IMR-90 (cell line): ENCODE data around the gene ATP9B.

ENCODE experiments used
- BHLHE40 ChIP-seq: fragments of 150-350 bp; IDR thresholded peaks from 2 replicates; pipeline ENCODE4 v1.6.1; 2016; ENCODE audit warnings: mild to moderate bottlenecking, low read depth, low read length
- CHD1 ChIP-seq: IDR thresholded peaks from 2 replicates; pipeline ENCODE4 v1.6.1; 2012; ENCODE audit warnings: low read depth, low read length, improper control_type of control experiment
- CTCF ChIP-seq: conservative IDR thresholded peaks from 2 replicates; pipeline ENCODE4 v1.5.1; 2012; ENCODE audit warnings: mild to moderate bottlenecking, low read depth, low read length, improper control_type of control experiment
- ELK1 ChIP-seq: fragments of 150-350 bp; IDR thresholded peaks from 2 replicates; pipeline ENCODE4 v1.6.1; 2016; ENCODE audit warnings: low read depth, mild to moderate bottlenecking, low read length, moderate library complexity, borderline replicate concordance
- FOS ChIP-seq: fragments of 150-350 bp; IDR thresholded peaks from 2 replicates; pipeline ENCODE4 v1.6.1; 2016; ENCODE audit warnings: low read depth, low read length
- MAFK ChIP-seq: IDR thresholded peaks from 2 replicates; pipeline ENCODE4 v1.6.1; 2012; ENCODE audit warnings: low read depth, low read length, improper control_type of control experiment
- MXI1 ChIP-seq: IDR thresholded peaks from 2 replicates; pipeline ENCODE4 v1.6.1; 2012; ENCODE audit warnings: low read depth, mild to moderate bottlenecking, low read length, moderate library complexity, borderline replicate concordance
- POLR2A ChIP-seq: IDR thresholded peaks from 2 replicates; pipeline ENCODE4 v1.6.1; 2012; ENCODE audit warnings: mild to moderate bottlenecking, low read depth, low read length
- RAD21 ChIP-seq: IDR thresholded peaks from 2 replicates; pipeline ENCODE4 v1.6.1; 2012; ENCODE audit warnings: low read length, improper control_type of control experiment
- RFX5 ChIP-seq: IDR thresholded peaks from 2 replicates; pipeline ENCODE4 v1.8.0; 2012; ENCODE audit warnings: low read depth, mild to moderate bottlenecking, low read length, moderate library complexity
- SMC3 ChIP-seq: fragments of 150-350 bp; IDR thresholded peaks from 2 replicates; pipeline ENCODE4 v1.6.1; 2016; ENCODE audit warnings: low read depth, mild to moderate bottlenecking, antibody characterized with exemption, low read length, moderate library complexity

GRCh38 chr18:79294235-79294634 is 225.0 kb downstream of the ATP9B start:
- TF ChIP-seq CTCF (no peak), CHD1 (no peak), POLR2A (no peak), MAFK (no peak), SMC3 (no peak), BHLHE40 (no peak), RAD21 (no peak), RFX5 (no peak), ELK1 (no peak), MXI1 (no peak), FOS (no peak)
